GM12878 (cell line): Measurements from ENCODE around the gene PCED1B.

Experiments used
- CBX3 ChIP-seq: fragments of 200-600 bp; sonication (generic); IDR thresholded peaks from 2 replicates; pipeline ENCODE4 v1.6.1; 2016; ENCODE audit warnings: low read depth, borderline replicate concordance
- CTCF ChIP-seq, 3 experiments: IDR thresholded peaks in 2 of 3; conservative IDR thresholded peaks in 1 of 3; 2 replicates each; pipeline ENCODE4 v1.5.1; 2011; ENCODE audit warnings: low read depth in 3 of 3, low read length in 3 of 3, mild to moderate bottlenecking in 3 of 3, control low read depth in 2 of 3, moderate library complexity in 2 of 3, inconsistent platforms in 1 of 3, mixed read lengths in 1 of 3; ENCODE audit not compliant: control insufficient read depth in 2 of 3, insufficient read depth in 1 of 3; ENCODE audit errors: extremely low read depth in 1 of 3
- DPF2 ChIP-seq: fragments of 450-650 bp; IDR thresholded peaks from 2 replicates; pipeline ENCODE4 v1.6.1; 2017; ENCODE audit warnings: mild to moderate bottlenecking
- HDGF ChIP-seq: fragments of 450-650 bp; IDR thresholded peaks from 2 replicates; pipeline ENCODE4 v1.6.1; 2016; ENCODE audit warnings: antibody characterized with exemption
- JUND ChIP-seq: IDR thresholded peaks from 2 replicates; pipeline ENCODE4 v1.6.1; 2012; ENCODE audit warnings: low read depth, mild to moderate bottlenecking, low read length, improper control_type of control experiment, moderate library complexity
- NR2C2 ChIP-seq: IDR thresholded peaks from 2 replicates; pipeline ENCODE4 v1.6.1; 2011; ENCODE audit warnings: borderline replicate concordance, low read depth; ENCODE audit not compliant: control insufficient read depth, insufficient read length
- POLR2AphosphoS2 ChIP-seq: IDR thresholded peaks from 2 replicates; pipeline ENCODE4 v1.6.1; 2011; ENCODE audit warnings: low read depth, mild to moderate bottlenecking, low read length, improper control_type of control experiment, moderate library complexity
- POLR2AphosphoS5 ChIP-seq: IDR thresholded peaks from 2 replicates; pipeline ENCODE4 v1.6.1; 2011; ENCODE audit warnings: mild to moderate bottlenecking, low read length, inconsistent platforms

DNA sequence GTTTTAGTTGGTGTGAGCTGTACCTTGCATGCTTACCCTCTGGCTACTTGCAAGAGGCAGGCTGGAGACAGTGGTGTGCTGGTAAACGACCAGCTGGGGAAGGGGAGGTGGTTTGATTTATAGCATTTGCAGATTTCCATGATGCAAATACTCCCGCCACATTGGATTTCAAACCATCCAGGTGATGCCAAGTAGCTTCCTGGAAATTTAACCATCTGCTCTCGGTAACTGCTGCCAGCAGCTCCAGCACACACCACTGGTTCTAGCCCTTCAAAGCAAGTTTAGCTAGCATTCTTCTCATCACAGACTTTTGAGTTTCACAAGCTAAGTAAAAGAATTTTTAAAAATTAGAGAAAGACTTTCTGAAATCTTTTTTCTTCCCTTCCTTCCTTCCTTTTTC is 104.8 kb downstream of the PCED1B start:
- TF ChIP-seq CTCF (IDR thresholded peaks at IDR 0.05 in 2 of 3, conservative IDR thresholded peaks at IDR 0.05 in 1 of 3; ENCODE audit: control insufficient read depth in 2 of 3, extremely low read depth in 1 of 3, insufficient read depth in 1 of 3, low read depth in 3 of 3, low read length in 3 of 3), result no peak
- TF ChIP-seq POLR2AphosphoS5, result no peak
- TF ChIP-seq HDGF, result no peak
- TF ChIP-seq NR2C2, result no peak
- no peak for TF ChIP-seq POLR2AphosphoS2
- no peak for TF ChIP-seq JUND
- TF ChIP-seq DPF2, result no peak
- TF ChIP-seq CBX3, result no peak
